GM06990 (cell line): ENCODE data around the gene ULK4.

ENCODE experiments used
- DNase-seq: peaks from one replicate; pipeline ENCODE4 v3.0.0-alpha.2; 2011; ENCODE audit not compliant: insufficient read length; ENCODE audit errors: extremely low read depth
- H3K27me3 ChIP-seq: replicated peaks from 2 replicates; pipeline ENCODE4 v1.6.0; 2011; ENCODE audit warnings: low read length; ENCODE audit not compliant: control insufficient read depth, insufficient read depth
- H3K36me3 ChIP-seq: 2 replicates; pipeline ENCODE4 v1.5.1; 2011; ENCODE audit warnings: low read length; ENCODE audit not compliant: control insufficient read depth, insufficient read depth
- H3K4me3 ChIP-seq: replicated peaks from 2 replicates; pipeline ENCODE4 v1.5.1; 2011; ENCODE audit warnings: low read depth, mild to moderate bottlenecking, control low read depth, low read length
- CTCF ChIP-seq: IDR thresholded peaks from 2 replicates; pipeline ENCODE4 v1.5.1; 2011; ENCODE audit warnings: low read length, control low read depth, mild to moderate bottlenecking, inconsistent platforms; ENCODE audit not compliant: insufficient read depth, poor library complexity, severe bottlenecking

ULK4 gene

GRCh38 chr3:41746215-41746614 is 215.7 kb downstream of the ULK4 start:
- no peak overlapping the region for H3K4me3 ChIP-seq
- no peaks in the 10 kb centered on the region for H3K36me3 ChIP-seq
- TF ChIP-seq CTCF, result no peak
- no peaks in the 10 kb centered on the region for H3K27me3 ChIP-seq
- no peak for DNase-seq

GRCh38 chr3:41742121-41742520 is 219.8 kb downstream of the ULK4 start:
- no peak overlapping the region for H3K4me3 ChIP-seq
- no peak for TF ChIP-seq CTCF
- no peaks in the 10 kb centered on the region for H3K36me3 ChIP-seq
- no peaks in the 10 kb centered on the region for H3K27me3 ChIP-seq
- no peak for DNase-seq

- no peak for DNase-seq
- no peak for TF ChIP-seq CTCF
- Histone ChIP-seq H3K4me3 (no peak overlapping the region), H3K36me3 (no peaks in the 10 kb centered on the region), H3K27me3 (no peaks in the 10 kb centered on the region)
Measured at GRCh38 chr3:41740374-41740886, 221.5 kb downstream of the ULK4 start.

- no peaks in the 10 kb centered on the region for H3K27me3 ChIP-seq
- DNase-seq, result no peak
- no peak for TF ChIP-seq CTCF
- no peaks in the 10 kb centered on the region for H3K36me3 ChIP-seq
- H3K4me3 ChIP-seq, result no peak overlapping the region
Measured at GRCh38 chr3:41726891-41727290, 235.0 kb downstream of the ULK4 start.

- Histone ChIP-seq H3K4me3 (no peak overlapping the region), H3K27me3 (no peaks in the 10 kb centered on the region), H3K36me3 (no peaks in the 10 kb centered on the region)
- DNase-seq, result no peak
- no peak for TF ChIP-seq CTCF
Measured at GRCh38 chr3:41717641-41718040, 244.3 kb downstream of the ULK4 start.

- H3K4me3 ChIP-seq, result no peak overlapping the region
- H3K27me3 ChIP-seq, result no peaks in the 10 kb centered on the region
- DNase-seq, result no peak
- H3K36me3 ChIP-seq, result no peaks in the 10 kb centered on the region
- no peak for TF ChIP-seq CTCF
Measured at GRCh38 chr3:41716471-41716870, 245.4 kb downstream of the ULK4 start.
